ENCODE data around the gene TMEM134.

The TMEM134 gene

GRCh38 chr11:67412495-67413179 is 56.4 kb downstream of the TMEM134 start:
- TF ChIP-seq CTCF (conservative IDR thresholded peaks at IDR 0.05; ENCODE audit: low read depth, low read length): no peak
- H3K4me3 ChIP-seq (ENCODE audit: low read length): no peak overlapping the region
- no peak for DNase-seq (ENCODE audit: low read depth)

- DNase-seq (ENCODE audit: low read depth): no peak
- TF ChIP-seq CTCF (conservative IDR thresholded peaks at IDR 0.05; ENCODE audit: low read depth, low read length): no peak
- H3K4me3 ChIP-seq (ENCODE audit: low read length): no peak overlapping the region
Measured at GRCh38 chr11:67411785-67412152, 57.3 kb downstream of the TMEM134 start.
